CD14-positive monocyte (primary cell): ENCODE data around the gene PCBP3. TPM values are rescaled to one million over a fixed set of nuclear protein-coding genes. Genes with fewer than 3 reads are reported as not detected.

Source experiments
- DNase-seq, 3 donors: peaks; one replicate each; pipeline ENCODE4 v3.0.0-alpha.2; 2011 to 2022
- H2AFZ ChIP-seq: 2 replicates; pipeline ENCODE4 v1.6.0; 2012; ENCODE audit warnings: mild to moderate bottlenecking, low read depth, low read length, inconsistent platforms; ENCODE audit not compliant: insufficient read depth, poor library complexity, severe bottlenecking
- H3K27ac ChIP-seq, 2 donors: 1 replicate in 1 of 2; 2 replicates in 1 of 2; pipeline ENCODE4 v1.5.1; 2012 to 2013; ENCODE audit warnings: low read length in 2 of 2, control low read depth in 1 of 2, inconsistent platforms in 1 of 2, low read depth in 1 of 2, mild to moderate bottlenecking in 1 of 2
- H3K27me3 ChIP-seq, 2 donors: one replicate each; pipeline versions ENCODE4 v1.6.0 to v1.6.1; 2011 to 2013; ENCODE audit warnings: low read length in 2 of 2; ENCODE audit not compliant: control insufficient read depth in 2 of 2, insufficient read depth in 2 of 2
- H3K36me3 ChIP-seq, 2 donors: replicated peaks in 1 of 2; 1 replicate in 1 of 2; 2 replicates in 1 of 2; pipeline versions ENCODE4 v1.5.1 to v1.6.1; 2012 to 2013; ENCODE audit warnings: low read length in 2 of 2, control low read depth in 1 of 2, inconsistent platforms in 1 of 2, mild to moderate bottlenecking in 1 of 2; ENCODE audit not compliant: insufficient read depth in 2 of 2, control insufficient read depth in 1 of 2
- H3K4me1 ChIP-seq, 2 donors: 1 replicate in 1 of 2; 2 replicates in 1 of 2; pipeline versions ENCODE4 v1.5.1 to v1.6.1; 2012 to 2013; ENCODE audit warnings: low read length in 2 of 2, control low read depth in 1 of 2, inconsistent platforms in 1 of 2, mild to moderate bottlenecking in 1 of 2, moderate library complexity in 1 of 2; ENCODE audit not compliant: insufficient read depth in 2 of 2, control insufficient read depth in 1 of 2
- H3K4me2 ChIP-seq: replicated peaks from 2 replicates; pipeline ENCODE3; 2012; ENCODE audit warnings: low read length, moderate library complexity, mild to moderate bottlenecking; ENCODE audit not compliant: poor library complexity, severe bottlenecking; ENCODE audit errors: extremely low read depth
- H3K4me3 ChIP-seq, 3 experiments: fragments of 200-600 bp in 1 of 3; sonication (generic) in 1 of 3; replicated peaks in 1 of 3; 1 replicate in 2 of 3; 2 replicates in 1 of 3; pipeline ENCODE4 v1.5.1; 2011 to 2013; ENCODE audit warnings: low read length in 3 of 3, mild to moderate bottlenecking in 3 of 3, control low read depth in 2 of 3, low read depth in 2 of 3, inconsistent platforms in 1 of 3, moderate library complexity in 1 of 3
- H3K79me2 ChIP-seq: 2 replicates; pipeline ENCODE4 v1.6.0; 2012; ENCODE audit warnings: mild to moderate bottlenecking, control low read depth, inconsistent platforms, low read length, moderate library complexity; ENCODE audit not compliant: insufficient read depth
- H3K9ac ChIP-seq: 2 replicates; pipeline ENCODE4 v1.6.0; 2017; ENCODE audit warnings: low read length, mild to moderate bottlenecking; ENCODE audit not compliant: insufficient read depth, poor library complexity, severe bottlenecking
- H3K9me3 ChIP-seq, 2 donors: replicated peaks in 1 of 2; 1 replicate in 1 of 2; 2 replicates in 1 of 2; pipeline versions ENCODE4 v1.5.1 to v1.6.1; 2012 to 2013; ENCODE audit warnings: low read length in 2 of 2, control low read depth in 1 of 2; ENCODE audit not compliant: control insufficient read depth in 1 of 2, insufficient read depth in 1 of 2
- H4K20me1 ChIP-seq: 2 replicates; pipeline ENCODE4 v1.6.0; 2012; ENCODE audit warnings: mild to moderate bottlenecking, low read length, control low read depth, moderate library complexity; ENCODE audit not compliant: insufficient read depth
- H3K27ac Mint-ChIP-seq, 7 donors: one replicate each; pipeline ENCODE4 v1.8.0; 2020; ENCODE audit warnings: mild to moderate bottlenecking in 7 of 7, mixed read lengths in 7 of 7, moderate library complexity in 6 of 7, inconsistent platforms in 2 of 7
- H3K27me3 Mint-ChIP-seq, 3 donors: one replicate each; pipeline ENCODE4 v1.8.0; 2021 to 2022; ENCODE audit warnings: low read depth in 3 of 3, mild to moderate bottlenecking in 3 of 3, mixed read lengths in 3 of 3, moderate library complexity in 3 of 3, inconsistent platforms in 1 of 3
- H3K36me3 Mint-ChIP-seq, 2 donors: one replicate each; pipeline ENCODE4 v1.8.0; 2020; ENCODE audit warnings: mixed read lengths in 2 of 2, inconsistent platforms in 1 of 2, mild to moderate bottlenecking in 1 of 2
- H3K4me1 Mint-ChIP-seq: one replicate; pipeline ENCODE4 v1.8.0; 2020; ENCODE audit warnings: mild to moderate bottlenecking, mixed read lengths
- H3K4me3 Mint-ChIP-seq, 2 donors: one replicate each; pipeline ENCODE4 v1.8.0; 2020; ENCODE audit warnings: mild to moderate bottlenecking in 2 of 2, mixed read lengths in 2 of 2, moderate library complexity in 1 of 2
- H3K9me3 Mint-ChIP-seq, 7 donors: one replicate each; pipeline ENCODE4 v1.8.0; 2020 to 2022; ENCODE audit warnings: mixed read lengths in 7 of 7, mild to moderate bottlenecking in 6 of 7, moderate library complexity in 6 of 7, inconsistent platforms in 2 of 7
- WGBS: methylation state at CpG from one replicate; pipeline ENCODE4 v1.1.5; 2013; ENCODE audit warnings: missing lambda C conversion rate; ENCODE audit not compliant: insufficient coverage; 5-methylcytosine and 5-hydroxymethylcytosine counted together
- intact Hi-C, 2 donors: fragments of 100-400 bp; cut with micrococcal nuclease; formaldehyde crosslinking; loops; one replicate each; pipeline versions ENCODE4 v1.15.0 to v1.15.1; 2023
- polyA plus RNA-seq, 3 donors: library from polyadenylated mRNA; depleted of rRNA in 1 of 3; unstranded in 2 of 3; stranded (reverse) in 1 of 3; fragments of 300-500 nt in 2 of 3; fragments of >200 nt in 1 of 3; fragmentation: Illumina TruSeq in 2 of 3; gene quantifications; 1 replicate in 2 of 3; 2 replicates in 1 of 3; pipeline ENCODE4 v1.2.3, GENCODE V29; 2012 to 2021
- TF ChIP-seq, protein P1 (sequence below): fragments of 200-600 bp; IDR thresholded peaks from one replicate; pipeline ENCODE4 v1.8.0; 2022; ENCODE audit warnings: antibody characterized with exemption, mild to moderate bottlenecking

PCBP3 gene
- polyA plus RNA-seq, 3 donors: 0.34 to 0.49 TPM; not detected in 1

GRCh38 chr21:45821998-45822397, 178.5 kb downstream of the PCBP3 start:
- Histone ChIP-seq H3K79me2 (no peaks in the 10 kb centered on the region), H3K9me3 (no peaks in the 10 kb centered on the region), H2AFZ (no peak overlapping the region), H3K27ac (no peak overlapping the region), H3K4me1 (peaks cover 24 to 27% of the 10 kb centered on the region in 2 donors), H4K20me1 (no peaks in the 10 kb centered on the region), H3K27me3 (no peaks in the 10 kb centered on the region), H3K4me2 (no peak overlapping the region), H3K36me3 (no peaks in the 10 kb centered on the region), H3K9ac (no peak overlapping the region), H3K4me3 (no peak overlapping the region)
- TF ChIP-seq, protein P1, sequence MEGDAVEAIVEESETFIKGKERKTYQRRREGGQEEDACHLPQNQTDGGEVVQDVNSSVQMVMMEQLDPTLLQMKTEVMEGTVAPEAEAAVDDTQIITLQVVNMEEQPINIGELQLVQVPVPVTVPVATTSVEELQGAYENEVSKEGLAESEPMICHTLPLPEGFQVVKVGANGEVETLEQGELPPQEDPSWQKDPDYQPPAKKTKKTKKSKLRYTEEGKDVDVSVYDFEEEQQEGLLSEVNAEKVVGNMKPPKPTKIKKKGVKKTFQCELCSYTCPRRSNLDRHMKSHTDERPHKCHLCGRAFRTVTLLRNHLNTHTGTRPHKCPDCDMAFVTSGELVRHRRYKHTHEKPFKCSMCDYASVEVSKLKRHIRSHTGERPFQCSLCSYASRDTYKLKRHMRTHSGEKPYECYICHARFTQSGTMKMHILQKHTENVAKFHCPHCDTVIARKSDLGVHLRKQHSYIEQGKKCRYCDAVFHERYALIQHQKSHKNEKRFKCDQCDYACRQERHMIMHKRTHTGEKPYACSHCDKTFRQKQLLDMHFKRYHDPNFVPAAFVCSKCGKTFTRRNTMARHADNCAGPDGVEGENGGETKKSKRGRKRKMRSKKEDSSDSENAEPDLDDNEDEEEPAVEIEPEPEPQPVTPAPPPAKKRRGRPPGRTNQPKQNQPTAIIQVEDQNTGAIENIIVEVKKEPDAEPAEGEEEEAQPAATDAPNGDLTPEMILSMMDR: no peak
- WGBS: 76% methylated on average over 8 of the region's 9 CpGs
- Mint-ChIP-seq H3K27me3 (no peaks in the 10 kb centered on the region), H3K9me3 (no peaks in the 10 kb centered on the region), H3K4me1 (peaks cover 29% of the 10 kb centered on the region), H3K27ac (peak overlapping the region in 1 of 7 donors; percentile 26), H3K4me3 (no peak overlapping the region), H3K36me3 (no peaks in the 10 kb centered on the region)
- intact Hi-C loops: loop anchor here (5.0 kb wide), 4 partner anchors 345 to 870 kb away; no protein-coding TSS in a partner anchor
- no peak for DNase-seq

GRCh38 chr21:45822429-45823099, 179.0 kb downstream of the PCBP3 start:
- intact Hi-C loops: loop anchor here (5.0 kb wide), 4 partner anchors 345 to 870 kb away; no protein-coding TSS in a partner anchor
- Histone ChIP-seq H3K27ac (no peak overlapping the region), H3K9me3 (no peaks in the 10 kb centered on the region), H4K20me1 (no peaks in the 10 kb centered on the region), H2AFZ (no peak overlapping the region), H3K4me2 (no peak overlapping the region), H3K36me3 (no peaks in the 10 kb centered on the region), H3K79me2 (no peaks in the 10 kb centered on the region), H3K4me1 (peaks cover 24 to 27% of the 10 kb centered on the region in 2 donors), H3K4me3 (no peak overlapping the region), H3K27me3 (no peaks in the 10 kb centered on the region), H3K9ac (no peak overlapping the region)
- DNase-seq: no peak
- Mint-ChIP-seq H3K27ac (peak overlapping the region in 1 of 7 donors; percentile 26), H3K36me3 (no peaks in the 10 kb centered on the region), H3K9me3 (no peaks in the 10 kb centered on the region), H3K27me3 (no peaks in the 10 kb centered on the region), H3K4me1 (peaks cover 35% of the 10 kb centered on the region), H3K4me3 (no peak overlapping the region)
- 89% methylated on average over 6 of the region's 9 CpGs for WGBS
- TF ChIP-seq, protein P1: no peak
